ENCODE data around the gene PLAC9.

The PLAC9 gene

GRCh38 chr10:80188713-80189112 lies 56.2 kb downstream of the PLAC9 start:
- Mint-ChIP-seq H3K27ac (peak overlapping the region; percentile 78), H3K27me3 (no peaks in the 10 kb centered on the region), H3K4me3 (no peak overlapping the region), H3K9me3 (no peaks in the 10 kb centered on the region), H3K36me3 (ENCODE audit: low read depth) (peaks cover 42% of the 10 kb centered on the region), H3K4me1 (ENCODE audit: low read depth) (peaks cover 86% of the 10 kb centered on the region)
- intact Hi-C loops (cut with micrococcal nuclease): no loop called here

GRCh38 chr10:80191589-80192270 lies 59.2 kb downstream of the PLAC9 start:
- Mint-ChIP-seq H3K9me3 (no peaks in the 10 kb centered on the region), H3K36me3 (ENCODE audit: low read depth) (peaks cover 47% of the 10 kb centered on the region), H3K4me3 (no peak overlapping the region), H3K27me3 (no peaks in the 10 kb centered on the region), H3K4me1 (ENCODE audit: low read depth) (peaks cover 88% of the 10 kb centered on the region), H3K27ac (peak overlapping the region; percentile 65)
- intact Hi-C loops (cut with micrococcal nuclease): no loop called here

GRCh38 chr10:80192553-80192952 lies 60.0 kb downstream of the PLAC9 start:
- H3K4me1 Mint-ChIP-seq (ENCODE audit: low read depth): peaks cover 88% of the 10 kb centered on the region
- H3K9me3 Mint-ChIP-seq: no peaks in the 10 kb centered on the region
- H3K27me3 Mint-ChIP-seq: no peaks in the 10 kb centered on the region
- H3K4me3 Mint-ChIP-seq: no peak overlapping the region
- intact Hi-C loops (cut with micrococcal nuclease): no loop called here
- H3K27ac Mint-ChIP-seq: peak overlapping the region; percentile 65
- peaks cover 51% of the 10 kb centered on the region for H3K36me3 Mint-ChIP-seq (ENCODE audit: low read depth)

DNA sequence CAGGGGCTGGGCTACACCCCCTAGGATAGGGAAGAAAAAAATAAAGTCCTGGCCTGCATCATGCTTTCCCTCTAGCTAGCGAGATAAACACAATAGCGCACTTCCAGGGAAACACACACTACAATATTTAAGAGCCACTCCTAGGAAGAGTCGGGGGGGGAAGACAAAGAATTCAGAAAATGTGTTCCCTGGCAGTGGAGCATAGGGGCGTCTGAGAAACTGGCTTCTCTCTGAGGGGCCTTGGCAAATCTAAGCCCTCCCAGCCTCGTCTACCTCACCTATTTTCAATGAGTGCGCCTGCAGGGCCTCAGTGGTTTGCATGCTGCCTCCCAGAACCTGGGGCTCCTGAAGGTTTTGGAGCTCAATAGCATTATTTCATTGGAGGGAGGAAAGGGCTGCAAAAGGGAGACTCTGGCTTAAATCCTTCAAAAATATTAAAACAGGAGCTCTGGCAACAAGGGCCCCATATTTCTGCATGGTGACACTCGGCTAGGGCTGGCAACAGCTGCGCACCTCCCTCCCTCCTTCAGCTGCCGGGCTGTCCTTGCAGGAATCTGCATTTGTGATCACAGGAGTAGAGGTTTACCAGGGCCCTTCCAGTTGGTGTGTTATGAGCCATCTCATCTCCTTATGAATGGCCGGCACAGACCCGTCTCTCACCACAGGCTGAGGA lies 62.0 kb downstream of the PLAC9 start:
- Mint-ChIP-seq H3K27ac (peak overlapping the region; percentile 98), H3K4me3 (no peak overlapping the region), H3K9me3 (no peaks in the 10 kb centered on the region), H3K27me3 (no peaks in the 10 kb centered on the region), H3K4me1 (ENCODE audit: low read depth) (peaks cover 85% of the 10 kb centered on the region), H3K36me3 (ENCODE audit: low read depth) (peaks cover 58% of the 10 kb centered on the region)
- intact Hi-C loops (cut with micrococcal nuclease): no loop called here

Measured in dendritic cell treated with granulocyte-macrophage colony-stimulating factor and Interleukin-4, amounts not matched to agents 40 ng/mL and 50 ng/mL, for 4 days (primary cell).